Left ventricle myocardium superior (tissue), 1 donor: ENCODE data around the gene GAPDH. TPM values are rescaled to one million over a fixed set of nuclear protein-coding genes. Genes with fewer than 3 reads are reported as not detected.
A peak's percentile ranks its signal among the peaks of the same experiment; 100 is the strongest.
"Not testable (repeated sequence)": the region's sequence is repeated elsewhere in the genome, so short reads cannot be mapped to it uniquely, and the experiment has no call there.

Source experiments
- ATAC-seq: fragments of 200-7000 bp; cut with Tn5 transposase; one replicate; pipeline ENCODE4 v1.9.1; 2020; ENCODE audit warnings: mild to moderate bottlenecking, moderate library complexity
- DNase-seq: peaks from one replicate; pipeline ENCODE4 v3.0.0-alpha.2; 2020
- intact Hi-C: fragments of 100-400 bp; cut with micrococcal nuclease; formaldehyde crosslinking; loops from one replicate; pipeline ENCODE4 v1.11.0; 2022
- total RNA-seq: library from RNA; stranded (reverse); fragmentation: NEBNext Ultra II Directional; extraction: Animal tissue kit (Norgen Biotek cat#: 25700); gene quantifications from one replicate; pipeline ENCODE4 v1.2.1, GENCODE V29; 2021
- donor health status: DM: no; HTN: yes; CAD: no; lungs with severe emphysema.

The GAPDH gene
- total RNA-seq, 1 donor from 2014 or later = 4,526 TPM

DNA sequence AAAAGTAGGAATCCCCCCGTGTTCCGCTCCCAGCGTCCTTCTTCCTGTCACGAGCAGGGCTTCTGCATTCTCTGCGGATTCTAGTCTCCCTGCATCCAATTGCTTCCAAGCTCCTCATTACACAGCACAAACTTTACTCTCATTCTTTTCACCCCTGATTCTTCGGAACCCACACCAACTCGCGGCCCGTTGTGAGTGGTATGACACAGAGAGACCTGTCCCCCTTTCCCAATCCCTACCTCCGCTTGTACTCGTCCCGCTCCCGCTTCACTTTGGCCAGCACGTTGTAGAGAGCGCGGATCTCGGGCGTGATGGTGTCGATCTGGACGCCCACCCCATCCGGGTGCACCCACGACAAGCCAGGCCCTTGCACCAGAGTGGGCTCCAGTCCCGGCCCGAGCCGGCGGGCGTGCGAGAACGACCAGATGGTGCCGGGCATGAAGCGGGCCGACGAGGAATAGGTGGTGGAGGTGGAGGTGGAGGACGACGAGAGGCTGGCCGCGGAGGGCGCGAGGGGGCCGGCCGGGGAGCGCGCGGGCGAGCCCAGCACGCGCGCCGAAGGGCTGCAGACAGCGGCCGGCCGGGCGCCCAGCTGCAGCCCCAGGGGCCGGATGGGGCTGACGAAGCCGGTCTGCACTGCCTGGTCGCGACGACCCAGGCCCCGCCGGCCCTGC, 20.8 kb downstream of the GAPDH start:
- intact Hi-C loops = no loop called here
- DNase-seq (peak; percentile 46), ATAC-seq (no peak)

DNA sequence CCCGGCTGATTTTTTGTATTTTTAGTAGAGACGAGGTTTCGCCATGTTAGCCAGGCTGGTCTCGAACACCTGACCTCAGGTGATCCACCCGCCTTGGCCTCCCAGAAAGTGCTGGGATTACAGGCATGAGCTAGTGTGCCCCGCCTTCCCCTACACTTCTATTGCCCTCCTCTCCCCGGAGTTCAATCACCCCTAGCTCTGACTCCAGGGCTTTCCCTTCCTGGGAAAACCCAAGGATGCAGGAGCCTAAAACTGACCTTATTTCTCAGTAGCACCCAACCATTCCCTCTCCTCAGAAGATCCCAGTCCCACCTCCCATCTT, 22.1 kb downstream of the GAPDH start:
- ATAC-seq, DNase-seq, intact Hi-C loops: not testable (repeated sequence)

DNA sequence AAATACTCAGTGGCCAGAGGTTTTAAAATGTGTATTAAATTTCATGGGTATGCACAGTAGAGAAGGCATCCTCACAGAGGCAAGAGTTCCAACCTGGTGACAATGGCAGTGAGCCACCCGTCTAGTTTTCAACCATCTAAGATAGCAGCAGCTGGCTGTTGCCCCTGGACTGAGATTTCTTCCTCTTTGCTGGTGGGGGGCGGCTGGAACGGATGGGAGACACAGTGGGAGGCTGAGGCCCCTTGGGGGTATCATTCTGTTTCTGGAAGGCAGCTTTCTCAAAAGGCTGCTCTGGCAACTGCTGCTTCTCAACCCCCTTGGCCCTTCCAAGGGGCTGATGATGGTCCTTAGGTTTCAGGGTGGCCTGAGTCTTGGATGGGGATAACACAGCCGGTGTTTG, 22.5 kb downstream of the GAPDH start:
- ATAC-seq (no peak), DNase-seq (no peak)
- intact Hi-C loops = no loop called here

DNA sequence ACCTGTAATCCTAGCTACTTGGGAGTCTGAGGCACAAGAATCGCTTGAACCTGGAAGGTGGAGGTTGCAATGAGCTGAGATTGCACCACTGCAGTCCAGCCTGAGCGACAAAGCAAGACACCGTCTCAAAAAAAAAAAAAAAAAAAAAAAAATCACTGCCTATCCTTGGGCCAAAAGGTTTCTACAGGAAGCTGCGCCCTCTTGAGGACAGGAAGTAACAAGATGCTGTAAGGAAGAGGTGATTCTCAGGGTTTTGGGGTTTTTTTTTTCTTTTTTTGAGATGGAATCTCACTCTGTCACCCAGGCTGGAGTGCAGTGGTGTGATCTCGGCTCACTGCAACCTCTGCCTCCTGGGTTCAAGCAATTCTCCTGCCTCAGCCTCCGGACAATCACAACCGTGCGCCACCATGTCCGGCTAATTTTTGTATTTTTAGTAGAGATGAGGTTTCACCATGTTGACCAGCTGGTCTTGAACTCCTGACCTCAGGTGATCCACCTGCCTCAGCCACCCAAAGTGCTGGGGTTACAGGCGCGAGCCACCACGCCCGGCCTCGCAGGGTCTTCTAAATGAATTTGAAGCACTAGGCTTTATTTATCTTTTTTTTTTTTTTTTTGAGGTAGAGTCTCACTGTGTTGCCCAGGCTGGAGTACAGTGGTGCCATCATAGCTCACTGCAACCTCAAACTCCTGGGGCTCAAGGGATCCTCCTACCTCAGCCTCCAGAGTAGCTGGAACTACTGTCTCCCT, 23.9 kb downstream of the GAPDH start:
- intact Hi-C loops, DNase-seq, ATAC-seq: not testable (repeated sequence)

DNA sequence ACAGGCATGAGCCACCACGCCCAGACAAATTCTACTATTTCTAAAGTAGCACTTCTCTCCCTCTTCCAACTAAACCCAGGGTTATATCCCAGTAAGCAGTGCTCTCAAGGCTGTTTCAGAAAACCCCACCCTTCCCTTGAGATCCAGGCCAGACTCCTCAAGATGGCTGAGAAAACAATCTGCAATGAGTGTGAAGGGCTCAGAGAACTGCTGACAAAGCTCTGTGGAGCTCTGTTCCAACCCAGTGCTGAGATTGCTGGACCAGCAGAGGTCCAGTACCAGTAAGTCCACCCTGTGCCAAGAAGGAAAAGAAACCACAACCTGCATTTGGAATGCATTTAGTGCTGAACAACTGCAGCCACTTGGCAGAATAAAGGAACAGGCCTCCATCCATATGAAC, 25.2 kb downstream of the GAPDH start:
- intact Hi-C loops = no loop called here
- DNase-seq = no peak
- no peak for ATAC-seq

DNA sequence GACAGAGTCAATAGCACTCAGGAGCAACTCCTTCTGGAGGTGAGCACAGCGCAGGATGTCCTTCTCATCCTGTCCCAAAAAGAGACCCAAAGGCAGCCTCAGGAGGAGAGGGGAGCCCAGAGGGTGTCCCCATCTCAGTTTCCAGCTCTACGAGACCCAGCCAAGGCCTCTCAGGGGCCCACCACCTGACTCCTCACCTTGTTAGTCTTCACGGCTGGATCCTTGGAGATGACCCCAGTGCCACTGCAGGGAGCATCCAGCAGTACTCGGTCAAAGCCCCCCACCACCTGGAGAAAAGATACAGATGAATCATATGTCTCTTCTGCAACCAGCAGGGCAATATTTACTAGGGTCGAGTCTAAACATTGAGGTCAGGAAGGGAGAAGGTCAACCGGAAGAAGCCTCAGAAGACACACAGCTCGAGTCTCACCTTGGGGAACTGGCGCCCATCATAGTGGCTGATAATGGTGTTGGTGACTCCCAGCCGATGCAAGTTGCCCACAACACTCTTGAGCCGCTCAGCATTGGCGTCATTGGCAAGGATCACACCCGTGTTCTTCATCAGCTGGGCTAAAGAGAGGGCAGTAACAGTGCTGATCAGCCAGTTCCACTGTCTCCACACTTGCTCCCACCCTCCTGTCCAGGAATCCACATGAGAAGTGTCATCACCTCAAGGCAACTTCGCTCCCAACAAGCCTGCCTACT, 26.3 kb downstream of the GAPDH start:
- no peak for DNase-seq
- ATAC-seq = no peak
- intact Hi-C loops = no loop called here

DNA sequence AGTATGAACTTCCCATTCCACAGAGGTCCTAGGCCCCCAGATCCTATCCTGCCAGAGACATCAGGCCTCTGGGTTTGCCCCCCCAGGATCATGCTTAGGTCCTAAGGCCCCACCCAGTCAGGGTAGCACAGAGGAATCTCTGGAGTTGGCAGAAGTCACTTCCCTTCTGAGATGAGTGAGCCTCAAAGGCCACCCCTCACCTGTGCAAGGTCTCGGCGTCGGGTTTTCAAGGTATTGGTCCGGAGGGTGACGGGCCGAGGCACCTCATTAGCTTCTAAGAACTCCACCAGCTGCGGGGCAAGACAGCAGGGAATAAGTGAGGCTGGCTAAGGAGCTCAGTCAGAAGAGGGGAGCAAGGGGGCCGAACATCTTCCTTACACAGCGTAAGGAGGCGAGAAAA, 28.6 kb downstream of the GAPDH start:
- intact Hi-C loops = no loop called here
- ATAC-seq = no peak
- DNase-seq = no peak

DNA sequence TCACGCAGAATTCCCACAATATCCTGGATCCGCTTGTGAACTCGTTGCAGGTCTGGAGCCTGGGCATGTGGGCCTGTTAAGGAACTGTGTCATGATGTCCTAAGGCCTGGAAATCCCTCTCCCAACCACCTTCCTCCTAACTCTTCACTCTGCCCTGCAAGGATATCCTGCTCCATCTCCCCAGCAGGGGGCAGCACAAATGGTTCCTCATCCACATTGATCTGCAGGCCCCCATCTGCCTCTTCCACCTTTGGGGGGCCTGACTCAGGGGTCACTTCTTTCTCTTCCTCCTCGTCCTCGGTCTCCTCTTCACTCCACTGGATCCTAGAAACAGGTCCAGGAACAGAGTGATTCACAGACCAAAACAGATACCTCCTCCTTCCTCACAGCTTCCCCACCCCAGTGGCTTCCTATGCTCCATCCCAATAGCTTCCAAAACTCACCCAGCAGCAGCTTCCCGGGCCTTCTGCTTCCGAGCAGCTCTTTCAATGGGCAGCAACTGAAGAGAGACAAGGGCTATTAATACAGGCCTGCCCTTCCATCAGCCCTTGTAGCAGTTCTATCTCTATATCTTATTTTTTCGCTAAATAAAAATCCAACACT, 29.2 kb downstream of the GAPDH start:
- DNase-seq = peak; percentile 68
- intact Hi-C loops = no loop called here
- no peak for ATAC-seq

DNA sequence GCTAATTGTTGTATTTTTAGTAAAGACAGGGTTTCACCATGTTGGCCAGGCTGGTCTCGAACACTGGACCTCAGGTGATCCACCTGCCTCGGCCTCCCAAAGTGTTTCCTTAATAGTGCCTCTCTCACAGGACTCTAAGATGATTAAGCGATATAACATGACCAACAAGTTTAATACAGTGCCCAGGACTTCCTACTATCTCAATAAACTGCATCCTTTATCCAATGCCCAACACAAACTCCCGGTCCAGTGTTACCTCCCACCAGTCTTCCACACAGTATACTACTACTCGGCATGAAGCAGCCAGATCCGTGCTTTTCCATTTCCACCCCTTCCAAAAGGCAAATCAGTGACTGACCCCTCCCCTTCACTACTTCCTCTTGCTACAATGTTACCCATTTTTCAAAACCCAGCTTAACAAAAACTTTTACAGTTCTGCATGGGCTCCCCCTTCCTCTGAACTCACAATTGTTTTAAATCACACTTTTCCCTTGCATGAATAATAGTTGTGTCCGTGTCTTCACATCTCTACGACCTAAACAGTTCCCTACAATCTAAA, 32.9 kb downstream of the GAPDH start:
- intact Hi-C loops = no loop called here
- DNase-seq (no peak), ATAC-seq (no peak)

DNA sequence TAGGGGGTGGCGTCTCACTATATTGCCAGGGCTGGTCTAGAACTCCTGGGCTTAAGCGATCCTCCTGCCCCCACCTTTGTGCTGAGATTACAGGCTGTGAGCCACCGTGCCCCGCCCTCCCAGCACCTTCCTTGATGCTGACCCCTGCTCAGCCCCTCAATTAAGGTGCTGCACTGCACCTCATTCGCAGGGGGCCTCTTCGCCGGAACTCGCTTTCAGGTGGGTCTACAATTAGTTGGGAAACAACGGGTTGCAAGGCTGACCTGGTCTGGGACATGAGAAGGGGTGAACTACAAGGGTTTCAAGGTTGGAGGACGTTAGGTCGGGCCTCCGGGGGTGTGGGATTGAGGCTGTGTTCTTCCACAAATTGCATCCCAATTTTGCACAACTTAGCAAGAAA, 35.0 kb downstream of the GAPDH start:
- DNase-seq (no peak), ATAC-seq (no peak)
- intact Hi-C loops = no loop called here

DNA sequence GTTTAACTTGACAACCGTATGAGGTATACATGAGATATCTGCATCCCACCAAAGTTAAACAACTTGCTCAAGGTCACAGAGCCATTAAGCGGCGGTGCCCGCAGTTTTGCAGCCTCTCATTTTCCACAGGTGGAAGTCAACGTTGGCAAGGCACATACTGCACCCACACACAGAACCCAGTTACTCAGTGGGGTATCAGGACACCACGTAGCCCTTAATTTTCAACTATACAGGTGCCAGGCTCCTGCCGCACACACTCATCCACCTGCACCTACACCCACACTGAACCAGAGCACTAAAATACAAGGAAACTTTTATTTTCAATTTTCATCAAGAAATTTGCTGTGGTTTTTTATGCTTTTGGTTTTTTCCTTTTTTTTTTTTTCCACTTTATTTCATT, 35.5 kb downstream of the GAPDH start:
- ATAC-seq (no peak), DNase-seq (no peak)
- intact Hi-C loops = no loop called here

DNA sequence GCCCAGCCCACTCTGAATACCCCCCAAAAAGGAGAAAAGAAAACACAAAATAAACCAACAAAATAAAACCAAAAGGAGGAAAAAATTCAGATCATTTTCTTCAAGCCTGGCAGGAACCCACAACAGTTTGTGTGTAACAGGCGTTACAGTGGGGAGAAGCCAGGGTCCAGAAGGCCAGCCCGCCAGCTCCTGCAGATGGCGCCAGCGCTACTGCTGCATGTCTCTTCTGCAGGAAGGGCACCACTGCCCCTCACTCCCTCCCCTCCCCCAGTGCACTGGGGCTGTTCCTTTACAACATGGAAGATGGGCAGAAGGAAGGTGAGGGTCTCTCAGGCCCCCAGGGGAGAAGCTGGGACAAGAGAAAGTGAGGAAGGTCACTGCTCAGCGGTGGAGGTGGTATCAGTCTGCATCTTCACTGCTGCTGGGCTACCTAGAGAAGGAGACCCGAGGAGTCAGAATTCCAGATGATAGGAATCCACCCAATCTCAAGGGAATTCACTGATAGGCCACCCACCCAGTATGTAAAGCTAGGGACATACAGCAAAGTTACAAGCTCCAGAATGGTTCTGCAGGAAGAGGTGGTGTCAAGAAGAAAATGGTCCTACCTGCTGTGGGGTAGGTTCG, 36.1 kb downstream of the GAPDH start:
- intact Hi-C loops = no loop called here
- peak; percentile 66 for DNase-seq
- no peak for ATAC-seq

DNA sequence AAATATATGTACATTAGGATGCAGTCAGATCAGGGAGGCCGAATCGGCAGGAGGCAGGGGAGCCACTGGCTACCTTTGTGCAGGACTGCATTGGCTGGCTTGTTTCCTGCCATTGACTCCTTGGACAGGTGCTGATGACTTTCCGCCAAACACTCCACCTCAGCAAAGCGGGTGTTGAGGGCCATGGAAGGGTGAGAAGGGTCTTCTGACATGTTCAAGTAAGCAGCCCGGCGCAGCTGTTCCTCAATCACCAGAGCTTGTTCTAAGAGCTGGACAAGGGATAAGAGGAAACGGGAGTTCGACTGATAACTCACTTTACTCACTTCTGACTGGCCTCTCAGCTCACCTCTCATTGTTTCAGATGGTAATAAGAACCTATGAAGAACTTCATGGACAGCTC, 38.7 kb downstream of the GAPDH start:
- intact Hi-C loops = no loop called here
- no peak for ATAC-seq

DNA sequence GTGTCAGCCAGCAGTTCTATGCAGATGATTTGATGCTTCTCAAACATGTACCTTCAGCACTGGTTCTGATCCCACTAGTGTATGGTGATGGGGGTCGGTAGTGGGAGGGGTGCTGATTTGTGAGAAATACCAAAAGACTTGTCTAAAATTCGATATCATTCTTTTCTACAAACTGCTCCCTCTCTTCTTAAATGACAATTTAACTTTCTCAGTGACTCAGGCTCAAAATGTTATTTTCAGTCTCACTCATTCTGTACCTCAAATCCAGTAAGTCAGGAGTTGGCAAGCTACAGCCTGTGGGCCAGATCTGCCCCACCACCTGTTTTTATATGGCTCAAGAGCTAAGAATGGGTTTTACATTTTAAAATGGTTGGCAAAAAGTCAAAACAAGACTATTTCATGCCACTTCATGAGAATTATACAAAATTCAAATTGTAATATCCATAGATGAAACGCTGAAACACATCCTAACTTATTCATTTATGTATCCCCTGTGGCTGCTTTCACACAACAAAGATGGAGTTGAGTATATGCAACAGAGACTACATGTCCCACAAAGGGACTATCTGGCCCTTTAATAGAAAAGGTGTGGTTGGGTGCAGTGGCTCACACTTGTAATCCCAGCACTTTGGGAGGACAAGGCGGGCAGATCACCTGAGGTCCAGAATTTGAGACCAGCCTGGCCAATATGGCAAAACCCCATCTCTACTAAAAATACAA, 40.4 kb downstream of the GAPDH start:
- DNase-seq = no peak
- ATAC-seq = no peak
- intact Hi-C loops = no loop called here

More for the DNA sequence above, 38.7 kb downstream of the GAPDH start:
- no peak for DNase-seq

DNA sequence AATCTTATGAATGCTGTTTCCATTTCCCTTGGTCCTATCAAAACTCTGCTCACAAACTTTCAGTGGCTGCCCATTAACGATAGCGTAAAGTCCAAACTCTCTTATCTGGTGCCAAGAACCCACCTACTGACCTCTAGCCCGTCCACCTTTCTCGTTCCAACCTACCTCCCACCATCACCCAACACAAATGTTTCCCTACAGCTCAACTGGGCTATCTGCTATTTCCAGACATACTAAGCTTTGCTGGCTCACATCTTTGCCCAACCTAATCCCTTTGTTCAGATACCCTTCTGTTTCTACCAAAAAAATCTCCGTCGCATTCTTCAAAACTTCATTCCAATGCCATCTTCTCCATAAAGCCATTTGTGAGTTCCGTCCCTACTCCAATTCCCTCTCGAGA, 41.3 kb downstream of the GAPDH start:
- no peak for ATAC-seq
- no peak for DNase-seq
- intact Hi-C loops = no loop called here

DNA sequence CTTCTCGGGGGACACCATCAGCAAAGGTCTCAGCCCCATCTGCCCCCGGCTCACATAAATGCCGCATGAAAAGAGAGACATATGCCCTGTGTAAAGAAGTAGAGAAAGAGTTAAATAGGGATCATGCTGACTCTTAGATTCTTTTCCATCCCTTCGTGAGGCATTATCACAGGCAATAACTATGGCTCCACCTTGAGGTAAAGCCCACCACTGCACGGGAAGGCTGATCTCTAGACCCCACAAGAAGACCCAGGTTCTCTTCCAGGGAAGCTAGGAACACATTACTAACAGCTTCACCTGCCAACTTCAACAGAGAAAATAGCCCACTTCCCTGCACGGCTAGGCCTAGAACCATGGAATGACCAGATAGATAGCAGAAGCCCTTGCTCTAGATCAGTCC, 47.9 kb downstream of the GAPDH start:
- ATAC-seq (no peak), DNase-seq (no peak)
- intact Hi-C loops = no loop called here

DNA sequence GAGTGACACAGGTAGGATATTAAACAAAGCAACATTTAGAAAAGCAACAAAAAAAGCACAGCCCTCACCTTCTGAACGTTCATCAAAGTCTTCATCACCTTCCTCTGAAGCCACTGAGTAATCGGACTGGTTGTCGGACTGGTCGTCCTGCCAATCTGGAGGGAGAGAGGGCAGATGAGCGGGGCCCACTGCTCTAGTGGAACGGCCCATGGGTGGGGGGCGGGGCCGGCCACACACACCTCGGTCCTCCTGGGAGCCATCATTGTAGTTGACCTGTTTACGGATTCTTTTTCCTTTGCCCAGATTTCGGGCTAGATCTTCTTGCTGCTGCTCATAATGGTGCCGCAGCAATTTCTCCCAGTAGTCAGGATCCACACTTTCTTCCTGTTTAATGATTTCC, 48.6 kb downstream of the GAPDH start:
- no peak for DNase-seq

DNA sequence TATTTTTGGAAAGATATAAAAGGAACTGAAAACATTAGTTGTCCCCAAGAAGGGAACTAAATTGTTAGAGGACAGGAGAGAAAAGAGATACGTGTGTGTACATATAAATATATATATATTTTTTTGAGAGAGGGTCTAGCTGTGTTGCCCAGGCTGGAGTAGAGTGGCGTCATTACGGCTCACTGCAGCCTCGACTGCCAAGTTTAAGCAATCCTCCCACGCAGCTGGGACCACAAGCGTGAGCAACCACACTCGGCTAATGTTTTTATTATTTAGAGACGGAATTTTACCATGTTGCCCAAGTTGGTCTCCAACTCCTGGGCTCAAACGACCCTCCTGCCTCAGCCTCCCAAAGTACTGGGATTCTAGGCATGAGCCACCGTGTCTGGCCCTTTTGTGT, 50.0 kb downstream of the GAPDH start:
- ATAC-seq (no peak), DNase-seq (no peak)
- intact Hi-C loops = no loop called here

More for the DNA sequence above, 48.6 kb downstream of the GAPDH start:
- intact Hi-C loops = no loop called here
- no peak for ATAC-seq

DNA sequence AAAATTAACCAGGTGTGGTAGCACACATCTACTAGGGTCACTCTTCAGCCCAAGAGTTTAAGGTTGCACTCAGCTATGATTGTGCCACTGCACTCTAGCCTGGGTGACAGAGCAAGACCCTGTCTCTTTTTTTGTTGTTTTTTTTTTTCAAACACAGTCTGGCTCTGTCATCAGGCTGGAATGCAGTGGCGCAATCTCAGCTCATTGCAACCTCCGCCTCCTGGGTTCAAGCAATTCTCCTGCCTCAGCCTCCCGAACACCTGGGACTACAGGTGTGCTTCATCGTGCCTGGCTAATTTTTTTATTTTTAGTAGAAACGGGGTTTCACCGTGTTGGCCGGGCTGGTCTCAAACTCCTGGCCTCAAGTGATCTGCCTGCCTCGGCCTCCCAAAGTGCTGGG, 52.3 kb downstream of the GAPDH start:
- intact Hi-C loops, DNase-seq, ATAC-seq: not testable (repeated sequence)
